Right atrium auricular region (tissue), 2 donors: ENCODE data around the gene KLF9. TPM values are rescaled to one million over a fixed set of nuclear protein-coding genes. Genes with fewer than 3 reads are reported as not detected.

Experiments used
- DNase-seq: peaks from one replicate; pipeline ENCODE4 v3.0.0-alpha.2; 2019; ENCODE audit warnings: low spot score
- H3K27ac ChIP-seq, 2 donors: fragments of 200-600 bp; sonication (generic); 1 replicate in 1 of 2; 2 replicates in 1 of 2; pipeline ENCODE4 v1.5.1; 2016 to 2019
- H3K27me3 ChIP-seq, 2 donors: fragments of 200-600 bp; sonication (generic); one replicate each; pipeline versions ENCODE4 v1.5.1 to v1.6.0; 2017 to 2019
- H3K36me3 ChIP-seq: fragments of 200-600 bp; sonication (generic); one replicate; pipeline ENCODE4 v1.5.1; 2016
- H3K4me1 ChIP-seq, 2 donors: fragments of 200-600 bp; sonication (generic); one replicate each; pipeline versions ENCODE4 v1.5.1 to v1.6.0; 2017 to 2019
- H3K4me3 ChIP-seq, 2 donors: fragments of 200-600 bp; sonication (generic); 1 replicate in 1 of 2; 2 replicates in 1 of 2; pipeline ENCODE4 v1.5.1; 2017 to 2019; ENCODE audit warnings: mild to moderate bottlenecking in 1 of 2, moderate library complexity in 1 of 2
- H3K9me3 ChIP-seq, 2 donors: fragments of 200-600 bp; sonication (generic); one replicate each; pipeline ENCODE4 v1.5.1; 2019
- total RNA-seq, 2 donors: library from RNA; depleted of rRNA; stranded (reverse); fragments of >200 nt; gene quantifications; one replicate each; pipeline ENCODE4 v1.1.0, GENCODE V29; 2016
- TF ChIP-seq, protein P1 (sequence below), 2 donors: fragments of 200-600 bp; sonication (generic); IDR thresholded peaks; one replicate each; pipeline ENCODE4 v1.5.1; 2019; ENCODE audit warnings: antibody characterized with exemption in 2 of 2

The KLF9 gene
- total RNA-seq, 2 donors from 2014 or later: 74.1 to 76.7 TPM

DNA sequence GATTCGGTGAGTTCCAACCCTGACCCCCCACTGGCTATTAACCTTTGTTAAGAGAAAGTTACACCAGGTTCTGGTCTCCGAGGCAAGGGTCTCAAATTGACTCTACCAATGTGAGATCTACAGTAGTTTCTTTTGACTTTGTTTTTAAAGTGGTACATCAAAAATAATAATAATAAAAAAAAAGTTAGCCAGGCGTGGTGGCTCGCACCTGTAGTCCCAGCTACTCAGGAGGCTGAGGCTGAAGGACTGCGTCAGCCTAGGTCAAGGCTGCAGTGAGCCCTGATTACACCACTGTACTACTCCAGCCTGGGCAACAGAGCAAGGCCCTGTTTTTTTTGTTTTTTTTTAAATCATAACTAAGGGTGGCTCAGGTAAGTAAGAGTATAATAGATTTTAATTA lies 1.0 kb upstream of the KLF9 start:
- TF ChIP-seq, protein P1, sequence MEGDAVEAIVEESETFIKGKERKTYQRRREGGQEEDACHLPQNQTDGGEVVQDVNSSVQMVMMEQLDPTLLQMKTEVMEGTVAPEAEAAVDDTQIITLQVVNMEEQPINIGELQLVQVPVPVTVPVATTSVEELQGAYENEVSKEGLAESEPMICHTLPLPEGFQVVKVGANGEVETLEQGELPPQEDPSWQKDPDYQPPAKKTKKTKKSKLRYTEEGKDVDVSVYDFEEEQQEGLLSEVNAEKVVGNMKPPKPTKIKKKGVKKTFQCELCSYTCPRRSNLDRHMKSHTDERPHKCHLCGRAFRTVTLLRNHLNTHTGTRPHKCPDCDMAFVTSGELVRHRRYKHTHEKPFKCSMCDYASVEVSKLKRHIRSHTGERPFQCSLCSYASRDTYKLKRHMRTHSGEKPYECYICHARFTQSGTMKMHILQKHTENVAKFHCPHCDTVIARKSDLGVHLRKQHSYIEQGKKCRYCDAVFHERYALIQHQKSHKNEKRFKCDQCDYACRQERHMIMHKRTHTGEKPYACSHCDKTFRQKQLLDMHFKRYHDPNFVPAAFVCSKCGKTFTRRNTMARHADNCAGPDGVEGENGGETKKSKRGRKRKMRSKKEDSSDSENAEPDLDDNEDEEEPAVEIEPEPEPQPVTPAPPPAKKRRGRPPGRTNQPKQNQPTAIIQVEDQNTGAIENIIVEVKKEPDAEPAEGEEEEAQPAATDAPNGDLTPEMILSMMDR (IDR thresholded peaks at IDR 0.05): no peak
- H3K4me1 ChIP-seq: peaks cover 0 to 40% of the 10 kb centered on the region in 2 donors
- H3K27me3 ChIP-seq: no peaks in the 10 kb centered on the region
- H3K9me3 ChIP-seq: no peaks in the 10 kb centered on the region
- peak overlapping the region; percentile 100 for H3K27ac ChIP-seq
- peak; percentile 52 for DNase-seq
- H3K36me3 ChIP-seq: no peaks in the 10 kb centered on the region
- H3K4me3 ChIP-seq: peak overlapping the region in 1 of 2 donors; percentile 71

DNA sequence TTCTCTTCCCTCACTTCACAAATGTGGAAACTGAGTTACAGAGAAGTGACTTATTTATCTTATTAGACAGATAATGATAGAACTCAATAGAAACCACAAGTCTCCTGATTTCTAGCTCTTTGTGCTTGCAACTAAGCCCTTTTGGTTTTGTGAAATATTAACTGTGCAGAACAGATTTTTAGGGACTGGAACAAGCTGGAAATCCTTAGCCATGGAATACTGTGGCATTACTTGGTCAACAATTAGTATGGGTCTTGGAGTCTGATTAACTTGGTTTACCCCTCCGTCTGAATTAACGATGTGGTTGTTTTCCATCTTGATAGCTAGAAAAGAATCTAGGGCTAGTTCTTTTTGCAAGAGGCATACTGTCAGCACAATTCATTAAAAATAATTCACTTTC lies 584 bp upstream of the KLF9 start:
- peaks cover 0 to 40% of the 10 kb centered on the region in 2 donors for H3K4me1 ChIP-seq

DNA sequence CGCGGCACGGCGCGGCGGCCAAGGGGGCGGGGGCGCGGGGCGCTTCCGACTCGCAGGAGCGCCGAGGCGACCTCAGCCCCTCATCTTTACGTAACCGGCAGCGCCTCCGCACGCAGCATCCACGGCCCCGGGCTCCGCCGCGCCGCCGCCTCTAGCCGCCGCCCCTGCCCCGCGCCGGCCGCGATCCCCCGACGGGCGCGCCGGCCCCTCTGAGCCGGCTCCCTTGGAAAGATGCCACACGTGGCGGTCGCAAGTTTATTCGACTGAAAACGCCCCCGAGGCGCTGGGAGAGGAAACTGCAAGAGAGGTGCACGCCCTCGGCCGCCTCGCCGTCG lies 1.0 kb downstream of the KLF9 start:
- no peaks in the 10 kb centered on the region for H3K27me3 ChIP-seq
- no peaks in the 10 kb centered on the region for H3K36me3 ChIP-seq
- H3K4me1 ChIP-seq: peaks cover 0 to 46% of the 10 kb centered on the region in 2 donors
- H3K4me3 ChIP-seq: peak overlapping the region; percentile 71 to 83
- peak overlapping the region; percentile 100 for H3K27ac ChIP-seq
- H3K9me3 ChIP-seq: no peaks in the 10 kb centered on the region
- DNase-seq: no peak
- TF ChIP-seq, protein P1 (IDR thresholded peaks at IDR 0.05): no peak

More for the DNA sequence above, 584 bp upstream of the KLF9 start:
- Histone ChIP-seq H3K36me3 (no peaks in the 10 kb centered on the region), H3K27me3 (no peaks in the 10 kb centered on the region), H3K9me3 (no peaks in the 10 kb centered on the region), H3K27ac (peak overlapping the region; percentile 100), H3K4me3 (peak overlapping the region; percentile 71 to 83)
- TF ChIP-seq, protein P1 (IDR thresholded peaks at IDR 0.05): no peak
- DNase-seq: no peak

- DNase-seq: peak; percentile 89
- Histone ChIP-seq H3K4me1 (peaks cover 0 to 46% of the 10 kb centered on the region in 2 donors), H3K36me3 (no peaks in the 10 kb centered on the region), H3K27me3 (no peaks in the 10 kb centered on the region), H3K4me3 (peak overlapping the region; percentile 71 to 83), H3K27ac (peak overlapping the region; percentile 100), H3K9me3 (no peaks in the 10 kb centered on the region)
- TF ChIP-seq, protein P1 (IDR thresholded peaks at IDR 0.05): no peak
Measured at GRCh38 chr9:70412832-70413463, 1.5 kb downstream of the KLF9 start.

- peak; percentile 83 for DNase-seq
- Histone ChIP-seq H3K27ac (peak overlapping the region; percentile 100), H3K36me3 (peaks cover 5% of the 10 kb centered on the region), H3K4me3 (peak overlapping the region; percentile 71 to 83), H3K4me1 (peaks cover 0 to 46% of the 10 kb centered on the region in 2 donors), H3K9me3 (no peaks in the 10 kb centered on the region), H3K27me3 (no peaks in the 10 kb centered on the region)
- TF ChIP-seq, protein P1 (IDR thresholded peaks at IDR 0.05): no peak
Measured at GRCh38 chr9:70411930-70412831, 2.3 kb downstream of the KLF9 start.
